ENCODE results near the gene WAPL.

- TF ChIP-seq CTCF (IDR thresholded peaks at IDR 0.05): no peak
- no peak for TF ChIP-seq POLR2A (IDR thresholded peaks at IDR 0.05; ENCODE audit: low read length)
- no peak for TF ChIP-seq ESRRA (IDR thresholded peaks at IDR 0.05; ENCODE audit: borderline replicate concordance, low read length)
- TF ChIP-seq USF2 (IDR thresholded peaks at IDR 0.05): no peak
- no peak for TF ChIP-seq EP300 (IDR thresholded peaks at IDR 0.05)
- no peak for TF ChIP-seq EHMT2 (IDR thresholded peaks at IDR 0.05; ENCODE audit: low read depth)
These were observed 130.3 kb downstream of the WAPL start for GRCh38 chr10:86391236-86391840.

Measured in A549 (cell line).